CD14-positive monocyte (primary cell): Measurements from ENCODE around the gene ZNF423. TPM values are rescaled to one million over a fixed set of nuclear protein-coding genes. Genes with fewer than 3 reads are reported as not detected.

Experiments
- DNase-seq, 3 donors: peaks; one replicate each; pipeline ENCODE4 v3.0.0-alpha.2; 2011 to 2022
- H2AFZ ChIP-seq: 2 replicates; pipeline ENCODE4 v1.6.0; 2012; ENCODE audit warnings: mild to moderate bottlenecking, low read depth, low read length, inconsistent platforms; ENCODE audit not compliant: insufficient read depth, poor library complexity, severe bottlenecking
- H3K27ac ChIP-seq, 2 donors: 1 replicate in 1 of 2; 2 replicates in 1 of 2; pipeline ENCODE4 v1.5.1; 2012 to 2013; ENCODE audit warnings: low read length in 2 of 2, control low read depth in 1 of 2, inconsistent platforms in 1 of 2, low read depth in 1 of 2, mild to moderate bottlenecking in 1 of 2
- H3K27me3 ChIP-seq, 2 donors: one replicate each; pipeline versions ENCODE4 v1.6.0 to v1.6.1; 2011 to 2013; ENCODE audit warnings: low read length in 2 of 2; ENCODE audit not compliant: control insufficient read depth in 2 of 2, insufficient read depth in 2 of 2
- H3K36me3 ChIP-seq, 2 donors: replicated peaks in 1 of 2; 1 replicate in 1 of 2; 2 replicates in 1 of 2; pipeline versions ENCODE4 v1.5.1 to v1.6.1; 2012 to 2013; ENCODE audit warnings: low read length in 2 of 2, control low read depth in 1 of 2, inconsistent platforms in 1 of 2, mild to moderate bottlenecking in 1 of 2; ENCODE audit not compliant: insufficient read depth in 2 of 2, control insufficient read depth in 1 of 2
- H3K4me1 ChIP-seq, 2 donors: 1 replicate in 1 of 2; 2 replicates in 1 of 2; pipeline versions ENCODE4 v1.5.1 to v1.6.1; 2012 to 2013; ENCODE audit warnings: low read length in 2 of 2, control low read depth in 1 of 2, inconsistent platforms in 1 of 2, mild to moderate bottlenecking in 1 of 2, moderate library complexity in 1 of 2; ENCODE audit not compliant: insufficient read depth in 2 of 2, control insufficient read depth in 1 of 2
- H3K4me2 ChIP-seq: replicated peaks from 2 replicates; pipeline ENCODE3; 2012; ENCODE audit warnings: low read length, moderate library complexity, mild to moderate bottlenecking; ENCODE audit not compliant: poor library complexity, severe bottlenecking; ENCODE audit errors: extremely low read depth
- H3K4me3 ChIP-seq, 3 experiments: fragments of 200-600 bp in 1 of 3; sonication (generic) in 1 of 3; replicated peaks in 1 of 3; 1 replicate in 2 of 3; 2 replicates in 1 of 3; pipeline ENCODE4 v1.5.1; 2011 to 2013; ENCODE audit warnings: low read length in 3 of 3, mild to moderate bottlenecking in 3 of 3, control low read depth in 2 of 3, low read depth in 2 of 3, inconsistent platforms in 1 of 3, moderate library complexity in 1 of 3
- H3K79me2 ChIP-seq: 2 replicates; pipeline ENCODE4 v1.6.0; 2012; ENCODE audit warnings: mild to moderate bottlenecking, control low read depth, inconsistent platforms, low read length, moderate library complexity; ENCODE audit not compliant: insufficient read depth
- H3K9ac ChIP-seq: 2 replicates; pipeline ENCODE4 v1.6.0; 2017; ENCODE audit warnings: low read length, mild to moderate bottlenecking; ENCODE audit not compliant: insufficient read depth, poor library complexity, severe bottlenecking
- H3K9me3 ChIP-seq, 2 donors: replicated peaks in 1 of 2; 1 replicate in 1 of 2; 2 replicates in 1 of 2; pipeline versions ENCODE4 v1.5.1 to v1.6.1; 2012 to 2013; ENCODE audit warnings: low read length in 2 of 2, control low read depth in 1 of 2; ENCODE audit not compliant: control insufficient read depth in 1 of 2, insufficient read depth in 1 of 2
- H4K20me1 ChIP-seq: 2 replicates; pipeline ENCODE4 v1.6.0; 2012; ENCODE audit warnings: mild to moderate bottlenecking, low read length, control low read depth, moderate library complexity; ENCODE audit not compliant: insufficient read depth
- H3K27ac Mint-ChIP-seq, 7 donors: one replicate each; pipeline ENCODE4 v1.8.0; 2020; ENCODE audit warnings: mild to moderate bottlenecking in 7 of 7, mixed read lengths in 7 of 7, moderate library complexity in 6 of 7, inconsistent platforms in 2 of 7
- H3K27me3 Mint-ChIP-seq, 3 donors: one replicate each; pipeline ENCODE4 v1.8.0; 2021 to 2022; ENCODE audit warnings: low read depth in 3 of 3, mild to moderate bottlenecking in 3 of 3, mixed read lengths in 3 of 3, moderate library complexity in 3 of 3, inconsistent platforms in 1 of 3
- H3K36me3 Mint-ChIP-seq, 2 donors: one replicate each; pipeline ENCODE4 v1.8.0; 2020; ENCODE audit warnings: mixed read lengths in 2 of 2, inconsistent platforms in 1 of 2, mild to moderate bottlenecking in 1 of 2
- H3K4me1 Mint-ChIP-seq: one replicate; pipeline ENCODE4 v1.8.0; 2020; ENCODE audit warnings: mild to moderate bottlenecking, mixed read lengths
- H3K4me3 Mint-ChIP-seq, 2 donors: one replicate each; pipeline ENCODE4 v1.8.0; 2020; ENCODE audit warnings: mild to moderate bottlenecking in 2 of 2, mixed read lengths in 2 of 2, moderate library complexity in 1 of 2
- H3K9me3 Mint-ChIP-seq, 7 donors: one replicate each; pipeline ENCODE4 v1.8.0; 2020 to 2022; ENCODE audit warnings: mixed read lengths in 7 of 7, mild to moderate bottlenecking in 6 of 7, moderate library complexity in 6 of 7, inconsistent platforms in 2 of 7
- CTCF ChIP-seq: fragments of 200-600 bp; IDR thresholded peaks from one replicate; pipeline ENCODE4 v1.8.0; 2022; ENCODE audit warnings: antibody characterized with exemption, mild to moderate bottlenecking
- WGBS: methylation state at CpG from one replicate; pipeline ENCODE4 v1.1.5; 2013; ENCODE audit warnings: missing lambda C conversion rate; ENCODE audit not compliant: insufficient coverage; 5-methylcytosine and 5-hydroxymethylcytosine counted together
- intact Hi-C, 2 donors: fragments of 100-400 bp; cut with micrococcal nuclease; formaldehyde crosslinking; loops; one replicate each; pipeline versions ENCODE4 v1.15.0 to v1.15.1; 2023
- polyA plus RNA-seq, 3 donors: library from polyadenylated mRNA; depleted of rRNA in 1 of 3; unstranded in 2 of 3; stranded (reverse) in 1 of 3; fragments of 300-500 nt in 2 of 3; fragments of >200 nt in 1 of 3; fragmentation: Illumina TruSeq in 2 of 3; gene quantifications; 1 replicate in 2 of 3; 2 replicates in 1 of 3; pipeline ENCODE4 v1.2.3, GENCODE V29; 2012 to 2021

The ZNF423 gene
- polyA plus RNA-seq, 3 donors: not detected

GRCh38 chr16:49516382-49517036 lies 339.4 kb downstream of the ZNF423 start:
- H3K27me3 ChIP-seq: no peaks in the 10 kb centered on the region
- intact Hi-C loops: no loop called here
- WGBS: 97% methylated on average over 8 of the region's 8 CpGs
- H3K27ac ChIP-seq: no peak overlapping the region
- peaks cover 0 to 5% (median 2%) of the 10 kb centered on the region in 3 donors for H3K27me3 Mint-ChIP-seq
- no peaks in the 10 kb centered on the region for H3K36me3 Mint-ChIP-seq
- no peak for TF ChIP-seq CTCF
- H3K79me2 ChIP-seq: no peaks in the 10 kb centered on the region
- no peak overlapping the region for H3K9ac ChIP-seq
- H3K4me3 ChIP-seq: no peak overlapping the region
- H3K27ac Mint-ChIP-seq: no peak overlapping the region
- H3K36me3 ChIP-seq: no peaks in the 10 kb centered on the region
- no peaks in the 10 kb centered on the region for H3K4me1 Mint-ChIP-seq
- DNase-seq: no peak
- no peaks in the 10 kb centered on the region for H4K20me1 ChIP-seq
- no peak overlapping the region for H3K4me3 Mint-ChIP-seq
- no peaks in the 10 kb centered on the region for H3K9me3 ChIP-seq
- no peak overlapping the region for H3K4me2 ChIP-seq
- no peak overlapping the region for H2AFZ ChIP-seq
- no peaks in the 10 kb centered on the region for H3K4me1 ChIP-seq
- peaks cover 0 to 2% (median 0%) of the 10 kb centered on the region in 7 donors for H3K9me3 Mint-ChIP-seq

- no peak overlapping the region for H3K4me3 ChIP-seq
- intact Hi-C loops: no loop called here
- no peaks in the 10 kb centered on the region for H3K9me3 ChIP-seq
- Mint-ChIP-seq H3K9me3 (no peaks in the 10 kb centered on the region), H3K36me3 (no peaks in the 10 kb centered on the region), H3K27ac (no peak overlapping the region), H3K4me1 (no peaks in the 10 kb centered on the region), H3K4me3 (no peak overlapping the region), H3K27me3 (peaks cover 0 to 2% (median 2%) of the 10 kb centered on the region in 3 donors)
- WGBS: 100% methylated on average over 5 of the region's 12 CpGs
- H4K20me1 ChIP-seq: no peaks in the 10 kb centered on the region
- no peaks in the 10 kb centered on the region for H3K36me3 ChIP-seq
- no peaks in the 10 kb centered on the region for H3K27me3 ChIP-seq
- H2AFZ ChIP-seq: no peak overlapping the region
- H3K79me2 ChIP-seq: no peaks in the 10 kb centered on the region
- no peak for DNase-seq
- no peak overlapping the region for H3K9ac ChIP-seq
- no peak overlapping the region for H3K27ac ChIP-seq
- H3K4me2 ChIP-seq: no peak overlapping the region
- H3K4me1 ChIP-seq: no peaks in the 10 kb centered on the region
- no peak for TF ChIP-seq CTCF
Observed at GRCh38 chr16:49515861-49516260, 340.1 kb downstream of the ZNF423 start.
